HepG2 (cell line): Measurements from ENCODE around the gene FOXL3. TPM values are rescaled to one million over a fixed set of nuclear protein-coding genes. Genes with fewer than 3 reads are reported as not detected.
A peak's percentile ranks its signal among the peaks of the same experiment; 100 is the strongest.

Source experiments
- AKNA ChIP-seq: sonication (generic); formaldehyde crosslinking; IDR thresholded peaks from 2 replicates; pipeline ENCODE4 v1.4.0; 2020; ENCODE audit warnings: missing genetic modification reagents, borderline replicate concordance
- BORCS8-MEF2B ChIP-seq: sonication (generic); formaldehyde crosslinking; IDR thresholded peaks from 2 replicates; pipeline ENCODE4 v1.8.0; 2022; ENCODE audit warnings: mild to moderate bottlenecking, missing genetic modification reagents
- KIAA2018 ChIP-seq: sonication (generic); formaldehyde crosslinking; IDR thresholded peaks from 2 replicates; pipeline ENCODE4 v1.5.0; 2020; ENCODE audit warnings: mild to moderate bottlenecking, missing genetic modification reagents, borderline replicate concordance
- MTA1 ChIP-seq: sonication (generic); formaldehyde crosslinking; IDR thresholded peaks from 2 replicates; pipeline ENCODE4 v1.4.0; 2020; ENCODE audit warnings: missing genetic modification reagents, mild to moderate bottlenecking, borderline replicate concordance
- ZBTB20 ChIP-seq: sonication (generic); formaldehyde crosslinking; IDR thresholded peaks from 2 replicates; pipeline ENCODE4 v1.8.1; 2023; ENCODE audit warnings: missing genetic modification reagents, low read depth, mild to moderate bottlenecking, borderline replicate concordance
- ZNF263 ChIP-seq: sonication (generic); formaldehyde crosslinking; IDR thresholded peaks from 2 replicates; pipeline ENCODE4 v1.4.0; 2020; ENCODE audit warnings: missing genetic modification reagents
- ZNF484 ChIP-seq: sonication (generic); formaldehyde crosslinking; IDR thresholded peaks from 2 replicates; pipeline ENCODE4 v1.5.1; 2020; ENCODE audit warnings: mild to moderate bottlenecking, low read depth, missing genetic modification reagents, borderline replicate concordance
- polyA plus RNA-seq, 8 experiments: library from polyadenylated mRNA; depleted of rRNA in 3 of 8; stranded (reverse) in 7 of 8; unstranded in 1 of 8; fragments of >200 nt; fragmentation: Illumina TruSeq in 4 of 8; extraction: Trizol in 4 of 8; gene quantifications; 2 replicates each; pipeline versions ENCODE4 v1.2.1 to v1.2.3, GENCODE V29; 2011 to 2016; ENCODE audit warnings: low read depth in 4 of 8, missing spikeins in 1 of 8, mixed read lengths in 1 of 8; ENCODE audit not compliant: insufficient read depth in 1 of 8
- total RNA-seq, 5 experiments: library from RNA; depleted of rRNA; stranded (reverse); fragments of >200 nt; fragmentation: Illumina TruSeq; extraction: Trizol; gene quantifications; 2 replicates each; pipeline ENCODE4 v1.2.3, GENCODE V29; 2016; ENCODE audit warnings: low read depth in 1 of 5
- TF ChIP-seq, protein P1 (sequence below): sonication (generic); formaldehyde crosslinking; IDR thresholded peaks from 2 replicates; pipeline ENCODE4 v1.4.0; 2020; ENCODE audit warnings: missing genetic modification reagents, mild to moderate bottlenecking, borderline replicate concordance

Gene FOXL3
- total and polyA plus RNA-seq, 2 of the 13 experiments (the other 11 are each of a cell fraction or from before 2014, with no cell fraction given) = not detected

DNA sequence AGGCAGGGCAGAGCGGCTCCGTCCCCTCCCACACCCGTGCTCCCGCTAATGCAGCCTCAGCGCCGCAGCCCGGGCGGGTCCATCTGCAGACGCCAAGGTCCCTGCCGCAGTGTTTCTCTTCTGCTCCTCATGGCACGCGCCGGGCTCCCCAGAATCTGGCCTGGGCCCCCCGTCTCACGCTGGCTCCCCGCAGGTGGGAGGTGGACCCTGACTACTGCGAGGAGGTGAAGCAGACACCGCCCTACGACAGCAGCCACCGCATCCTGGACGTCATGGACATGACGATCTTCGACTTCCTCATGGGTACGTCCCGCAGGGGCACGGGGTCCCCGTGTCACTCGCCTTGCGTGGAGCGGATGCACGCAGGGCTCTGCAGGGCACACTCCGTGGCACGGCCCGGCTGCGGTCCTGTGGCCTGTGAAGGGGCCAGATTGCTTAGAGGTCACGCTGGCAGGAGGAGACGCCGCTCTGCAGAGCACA is 33.5 kb upstream of the FOXL3 start (continued):
- no peak for TF ChIP-seq AKNA (CRISPR knock-in tag)
- TF ChIP-seq MTA1 (CRISPR knock-in tag) = peak; percentile 22; the same call in 1 of the 2 replicates
- TF ChIP-seq ZNF484 (CRISPR knock-in tag) = no peak
- no peak for TF ChIP-seq ZBTB20 (CRISPR knock-in tag)
- TF ChIP-seq, protein P1, sequence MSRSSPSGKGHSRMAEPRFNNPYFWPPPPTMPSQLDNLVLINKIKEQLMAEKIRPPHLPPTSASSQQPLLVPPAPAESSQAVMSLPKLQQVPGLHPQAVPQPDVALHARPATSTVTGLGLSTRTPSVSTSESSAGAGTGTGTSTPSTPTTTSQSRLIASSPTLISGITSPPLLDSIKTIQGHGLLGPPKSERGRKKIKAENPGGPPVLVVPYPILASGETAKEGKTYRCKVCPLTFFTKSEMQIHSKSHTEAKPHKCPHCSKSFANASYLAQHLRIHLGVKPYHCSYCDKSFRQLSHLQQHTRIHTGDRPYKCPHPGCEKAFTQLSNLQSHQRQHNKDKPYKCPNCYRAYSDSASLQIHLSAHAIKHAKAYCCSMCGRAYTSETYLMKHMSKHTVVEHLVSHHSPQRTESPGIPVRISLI (CRISPR knock-in tag) = no peak
- TF ChIP-seq ZNF263 (CRISPR knock-in tag) = no peak
- no peak for TF ChIP-seq BORCS8-MEF2B (CRISPR knock-in tag)
- TF ChIP-seq KIAA2018 (CRISPR knock-in tag) = no peak
